NCI-H82 treated with DMSO at 0.1 percent for 48 hours (cell line): Measurements from ENCODE around the gene SLC16A5.
A peak's percentile ranks its signal among the peaks of the same experiment; 100 is the strongest.
"Not testable (repeated sequence)": the region's sequence is repeated elsewhere in the genome, so short reads cannot be mapped to it uniquely, and the experiment has no call there.

ENCODE experiments used
- DNase-seq: peaks from one replicate; lab custom pipeline; 2025; ENCODE audit not compliant: unreplicated experiment; lab: John Stamatoyannopoulos, UW

Gene SLC16A5

DNA sequence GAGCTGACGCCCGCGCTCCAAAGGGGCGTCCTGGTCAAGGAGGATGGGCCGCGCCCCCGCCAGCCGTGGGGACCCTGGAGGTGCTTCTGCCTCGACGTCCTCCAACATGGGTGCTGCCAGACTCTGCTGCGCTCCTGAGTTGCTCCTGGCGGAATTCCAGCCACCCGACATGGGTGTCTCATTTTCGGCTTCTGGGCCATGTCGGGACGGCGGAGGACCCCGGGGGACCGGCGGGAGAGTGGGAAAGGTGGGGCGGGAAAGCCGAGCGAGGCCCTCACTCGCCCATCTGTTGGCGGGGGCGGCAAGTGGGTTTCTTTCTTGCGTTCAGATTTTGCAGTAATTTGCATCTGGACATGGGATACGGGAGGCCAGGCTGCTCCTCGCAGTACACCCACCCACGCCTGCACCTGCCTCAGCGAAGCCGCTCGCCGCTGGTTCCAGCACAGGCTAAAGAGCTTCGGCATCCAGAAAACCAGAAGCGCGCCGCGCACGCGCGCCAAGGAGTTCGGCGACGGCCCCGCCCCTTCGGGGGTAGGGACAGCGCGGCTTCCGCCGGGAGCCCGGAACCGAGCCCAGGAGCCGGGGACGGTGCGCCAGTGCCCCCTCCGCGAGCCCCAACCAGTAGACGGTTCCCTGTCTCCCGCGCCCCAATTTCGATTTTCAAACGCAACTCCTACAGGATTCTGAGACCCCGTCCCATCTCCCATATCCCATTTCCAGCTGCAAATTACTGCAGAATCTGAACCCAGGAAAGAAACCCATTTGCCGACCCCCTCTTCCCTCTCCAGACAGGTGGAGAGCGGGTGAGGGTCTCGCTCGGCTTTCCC lies 21.9 kb downstream of the SLC16A5 start, which contains the start of gene ARMC7:
Gene ARMC7 (plus strand): TSS at position 563 of the 827 bp plus-strand sequence. CDS start 320 bp downstream, outside the sequence.
- peak; percentile 74 for DNase-seq

DNA sequence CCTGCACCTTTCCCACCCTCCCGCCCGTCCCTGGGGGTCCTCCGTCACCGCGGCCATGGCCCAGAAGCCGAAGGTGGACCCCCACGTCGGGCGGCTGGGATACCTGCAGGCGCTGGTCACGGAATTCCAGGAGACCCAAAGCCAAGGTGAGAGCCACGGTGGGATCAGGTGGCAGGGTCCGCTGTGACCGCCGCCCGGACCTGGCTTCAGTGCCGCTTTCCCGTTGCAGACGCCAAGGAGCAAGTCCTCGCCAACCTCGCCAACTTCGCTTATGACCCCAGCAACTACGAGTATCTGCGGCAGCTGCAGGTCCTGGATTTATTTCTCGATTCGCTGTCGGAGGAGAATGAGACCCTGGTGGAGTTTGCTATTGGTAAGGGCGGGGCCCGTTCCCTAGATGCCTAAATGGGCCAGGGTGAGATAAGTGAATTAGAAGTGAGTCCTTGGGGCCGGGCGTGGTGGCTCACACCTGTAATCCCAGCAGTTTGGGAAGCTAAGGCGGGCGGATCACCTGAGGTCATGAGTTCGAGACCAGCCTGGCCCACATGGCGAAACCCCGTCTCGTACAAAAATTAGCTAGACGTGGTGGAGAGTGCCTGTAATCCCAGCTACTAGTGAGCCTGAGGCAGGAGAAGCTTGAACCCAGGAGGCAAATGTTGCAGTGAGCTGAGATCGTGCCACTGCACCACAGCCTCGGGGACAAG lies 22.6 kb downstream of the SLC16A5 start:
- DNase-seq = no peak

DNA sequence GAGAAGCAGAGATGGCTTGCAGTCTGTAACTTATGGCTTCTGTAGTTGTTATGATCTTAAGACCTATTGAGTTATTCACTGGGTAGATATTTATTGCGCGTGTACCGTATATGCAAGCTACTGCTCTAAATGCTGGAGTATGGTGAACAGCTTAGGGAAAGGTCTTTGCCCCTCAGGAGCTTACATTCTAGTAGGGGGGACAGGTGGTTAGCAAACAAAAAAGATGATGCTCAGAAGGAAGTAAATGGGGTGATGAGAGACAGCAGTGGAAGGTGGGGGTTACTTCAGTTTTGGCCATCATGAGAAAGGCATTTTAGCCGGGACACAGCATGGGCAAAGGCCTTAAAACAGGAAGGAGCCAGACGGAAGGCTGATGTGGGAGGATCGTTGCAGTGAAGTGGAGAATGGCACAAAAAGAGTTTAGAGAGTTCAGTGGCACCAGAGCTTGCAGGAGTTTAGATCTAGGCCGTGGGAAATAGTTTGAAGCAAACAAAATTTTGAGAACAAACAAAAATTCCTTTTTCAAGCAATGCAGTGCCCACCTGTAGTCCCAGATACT lies 24.1 kb downstream of the SLC16A5 start:
- no peak for DNase-seq

DNA sequence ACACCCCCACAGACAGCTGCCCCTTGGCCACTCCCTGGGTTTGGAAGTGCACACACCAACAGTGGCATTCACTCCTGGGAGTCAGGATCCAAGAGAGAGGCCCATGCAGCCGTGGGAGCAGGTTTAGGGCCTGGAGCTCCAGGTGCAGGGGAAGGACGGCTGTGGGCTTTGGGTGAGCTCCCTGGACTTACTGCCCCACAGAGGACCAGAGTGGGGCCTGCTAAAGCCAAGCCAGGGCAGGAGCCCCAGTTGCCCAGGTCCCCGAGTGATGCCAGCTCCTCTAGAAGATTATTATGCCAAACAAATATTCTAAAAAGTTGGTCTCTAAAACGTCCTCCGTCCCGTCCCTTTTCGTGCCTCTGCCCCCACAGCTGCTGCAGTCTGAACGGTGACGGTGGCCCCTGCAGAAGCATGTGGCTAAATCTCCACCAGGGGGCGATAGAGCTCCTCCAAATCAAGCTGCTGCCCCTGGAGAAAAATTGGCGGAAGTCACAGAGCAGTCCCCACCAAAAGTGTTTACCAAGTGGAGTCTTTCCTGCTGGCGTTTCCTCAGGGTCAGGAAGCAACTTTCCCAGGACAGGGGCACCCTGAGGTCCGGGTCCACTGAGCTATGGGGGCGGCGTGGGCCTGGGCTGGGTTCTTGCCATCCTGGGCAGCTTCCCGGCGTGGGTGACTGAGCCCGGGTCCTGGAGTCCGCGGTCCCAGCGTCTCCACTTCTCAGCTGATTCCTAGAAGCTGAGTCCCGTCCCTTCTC lies 26.2 kb downstream of the SLC16A5 start:
- peak; percentile 73 for DNase-seq

DNA sequence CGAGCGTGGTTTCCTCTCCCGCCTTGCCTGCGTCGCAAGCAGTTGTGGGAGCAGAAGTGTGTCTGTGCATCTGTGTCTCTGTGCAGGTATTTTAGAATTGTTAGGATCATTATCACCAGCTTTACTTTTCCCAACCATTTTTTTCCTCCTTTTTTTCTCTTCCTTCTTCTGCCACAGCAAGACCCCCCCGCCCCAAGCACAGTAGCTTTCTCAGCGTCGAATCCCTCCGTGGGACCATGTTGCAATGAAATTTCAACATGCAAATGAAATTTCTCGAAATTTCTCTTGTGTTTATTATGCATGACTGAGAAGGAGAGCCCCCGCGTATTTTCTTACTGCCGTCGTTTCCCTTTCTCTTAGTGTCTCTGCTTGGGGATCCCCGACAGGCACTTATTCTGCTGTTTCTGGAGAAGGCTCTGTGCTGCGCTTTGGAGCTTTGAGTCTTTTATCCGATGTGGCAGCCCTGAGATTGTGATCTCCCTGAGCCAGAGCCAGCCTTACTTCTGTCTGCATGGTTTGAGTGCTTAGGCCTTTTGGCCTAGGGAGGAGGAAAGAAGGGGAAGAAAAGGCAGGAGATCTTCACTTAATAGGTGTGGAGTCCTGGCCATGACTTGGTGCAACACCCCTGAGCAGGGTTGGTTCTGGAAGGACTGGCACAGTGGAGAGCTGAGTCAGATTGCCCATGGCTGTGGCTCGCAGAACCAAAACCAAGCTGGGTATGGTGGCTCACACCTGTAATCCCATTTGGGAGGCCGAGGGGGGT lies 27.0 kb downstream of the SLC16A5 start:
- no peak for DNase-seq

DNA sequence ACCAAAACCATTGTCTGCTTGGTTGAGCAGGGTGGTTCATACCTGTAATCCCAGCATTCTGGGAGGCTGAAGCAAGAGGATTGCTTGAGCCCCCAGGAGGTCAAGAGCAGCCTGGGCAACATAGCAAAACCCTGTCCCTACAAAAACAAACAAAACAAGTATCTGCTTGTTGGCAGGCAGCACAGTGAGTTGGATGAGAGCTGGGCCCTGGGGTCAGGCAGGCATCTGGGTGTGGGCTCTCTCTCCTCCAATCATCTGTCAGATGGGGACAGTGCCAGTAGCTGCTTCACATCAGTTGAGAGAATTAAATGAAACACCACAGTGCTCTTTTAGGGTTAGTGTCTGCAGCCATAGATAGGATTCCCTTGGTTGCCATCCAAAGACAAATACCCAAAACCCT lies 27.8 kb downstream of the SLC16A5 start:
- DNase-seq = no peak

DNA sequence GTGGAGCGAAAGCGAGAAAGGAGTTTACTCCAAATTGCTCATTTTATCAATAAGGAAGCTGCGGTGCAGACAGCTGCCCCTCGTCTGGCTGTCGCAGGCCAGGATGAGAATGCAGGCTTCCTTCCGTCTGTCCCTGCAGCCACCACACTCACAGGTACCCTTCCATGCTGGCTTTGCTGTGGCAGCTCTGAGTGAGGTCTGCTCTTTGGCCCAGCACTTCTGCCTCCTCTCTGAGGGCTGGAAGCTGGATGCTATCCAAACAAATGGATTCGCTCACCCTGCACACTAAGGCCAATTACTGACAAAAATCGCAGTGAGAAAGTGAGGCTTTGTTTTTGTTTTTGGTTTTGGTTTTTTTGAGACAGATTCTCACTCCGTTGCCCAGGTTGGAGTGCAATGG lies 29.0 kb downstream of the SLC16A5 start:
- DNase-seq = no peak

DNA sequence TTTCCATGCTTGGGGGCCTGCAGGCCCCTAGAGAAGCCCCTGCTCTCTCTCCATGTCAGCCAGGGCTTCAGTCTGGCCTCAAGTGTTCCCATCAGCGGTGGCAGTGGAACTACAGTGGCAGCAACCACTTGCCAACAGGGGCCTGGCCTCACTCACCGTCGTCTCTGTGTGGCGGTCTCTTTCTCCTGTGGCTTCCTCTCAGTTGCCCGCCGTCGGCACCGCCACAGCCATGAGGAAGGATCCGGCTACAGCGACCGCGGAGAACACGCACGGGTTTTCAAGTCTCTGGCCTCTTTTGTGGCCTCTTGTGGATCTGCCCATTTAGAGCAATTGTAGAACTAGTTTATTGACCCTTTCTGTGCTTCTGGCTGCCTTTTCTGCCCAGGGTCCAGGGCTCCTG lies 30.6 kb downstream of the SLC16A5 start:
- no peak for DNase-seq

DNA sequence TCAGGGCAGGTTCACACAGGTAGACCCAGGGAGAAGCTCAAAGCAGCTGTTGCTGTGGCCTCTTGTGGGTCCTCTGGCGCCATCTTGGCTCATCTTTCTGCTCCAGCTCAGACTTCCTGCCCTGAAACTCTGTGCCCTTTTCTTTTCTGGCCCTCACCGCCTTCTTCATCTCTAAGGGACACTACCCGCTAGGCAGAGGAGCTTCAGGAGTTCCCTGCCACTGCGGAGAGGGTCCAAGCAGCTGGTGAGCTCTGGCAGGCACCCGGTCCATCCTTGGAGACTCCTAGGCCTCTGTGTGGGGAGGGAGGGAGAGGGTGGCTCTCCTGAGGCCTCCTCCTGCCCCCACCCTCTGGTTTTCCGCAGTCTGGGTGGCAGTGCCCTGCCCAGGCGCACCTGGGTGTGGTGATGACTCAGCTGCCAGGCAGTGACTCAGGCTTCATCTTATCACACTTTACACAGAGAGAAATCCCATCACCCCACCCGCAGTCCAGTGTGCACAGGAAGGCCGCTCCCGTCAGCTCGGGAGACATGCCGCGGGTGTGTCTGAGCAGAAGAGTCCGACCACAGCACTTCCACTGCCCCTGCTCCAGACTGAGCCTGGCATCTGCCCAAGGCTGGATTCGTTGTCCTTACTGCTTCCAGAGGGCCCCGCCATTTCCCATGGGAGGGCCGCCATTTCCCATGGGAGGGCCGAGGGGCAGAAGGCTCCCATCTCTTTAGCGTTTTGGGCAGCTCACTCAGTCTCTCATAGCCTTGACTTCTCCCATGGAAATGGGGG lies 36.5 kb downstream of the SLC16A5 start:
- no peak for DNase-seq

DNA sequence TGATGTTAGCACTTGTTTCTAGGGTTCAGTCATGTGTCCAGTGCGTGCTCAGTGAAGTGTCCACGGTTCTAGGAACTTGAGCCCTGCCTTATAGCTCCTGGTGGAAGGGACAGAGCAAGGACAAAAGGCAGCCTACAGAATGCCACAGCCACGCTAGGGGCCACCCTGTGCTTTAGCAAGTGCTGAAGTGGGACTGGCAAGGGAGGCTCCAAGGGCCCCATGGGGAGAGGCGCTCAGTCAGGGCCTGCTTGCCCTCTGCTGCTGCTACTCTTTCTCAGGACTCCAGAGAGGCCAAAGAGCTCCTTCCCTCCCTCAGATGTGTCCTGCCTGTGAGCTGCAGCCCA lies 37.0 kb downstream of the SLC16A5 start:
- DNase-seq = no peak

DNA sequence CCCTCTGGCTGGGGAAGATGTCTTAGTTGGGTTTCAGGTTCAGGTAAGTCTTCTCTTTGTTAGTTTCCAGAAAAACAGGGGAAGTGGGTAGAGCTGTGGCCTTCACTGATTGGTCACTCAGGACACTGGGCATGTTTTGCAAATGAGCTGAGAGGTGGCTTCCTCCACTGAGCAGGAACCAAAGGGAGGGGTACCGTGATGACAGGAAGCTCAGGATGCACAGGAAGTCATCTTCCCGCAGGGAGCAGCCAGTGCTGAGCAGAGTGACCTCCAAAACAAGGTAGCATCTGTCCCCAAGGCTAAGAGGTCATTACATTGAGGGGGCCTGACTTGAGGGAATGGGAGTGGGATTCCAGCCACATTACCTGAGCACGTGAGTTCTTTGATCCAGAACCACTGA lies 38.2 kb downstream of the SLC16A5 start:
- DNase-seq = no peak

DNA sequence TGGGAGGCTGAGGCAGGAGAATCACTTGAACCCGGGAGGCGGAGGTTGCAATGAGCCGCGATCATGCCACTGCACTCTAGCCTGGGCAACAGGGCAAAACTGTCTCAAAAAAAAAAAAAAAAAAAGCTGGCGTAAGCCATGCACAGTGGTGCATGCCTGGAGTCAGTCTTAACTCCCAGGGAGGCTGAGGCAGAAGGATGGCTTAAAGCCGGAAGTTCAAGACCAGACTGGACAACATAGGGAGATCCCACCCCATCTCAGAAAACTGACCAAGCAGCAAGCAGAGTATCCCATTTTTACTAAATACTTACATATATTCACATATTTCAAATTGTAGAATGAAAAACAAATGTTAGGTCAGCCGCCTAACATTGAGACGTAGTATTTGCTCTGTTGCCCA lies 39.2 kb downstream of the SLC16A5 start:
- DNase-seq = no peak

DNA sequence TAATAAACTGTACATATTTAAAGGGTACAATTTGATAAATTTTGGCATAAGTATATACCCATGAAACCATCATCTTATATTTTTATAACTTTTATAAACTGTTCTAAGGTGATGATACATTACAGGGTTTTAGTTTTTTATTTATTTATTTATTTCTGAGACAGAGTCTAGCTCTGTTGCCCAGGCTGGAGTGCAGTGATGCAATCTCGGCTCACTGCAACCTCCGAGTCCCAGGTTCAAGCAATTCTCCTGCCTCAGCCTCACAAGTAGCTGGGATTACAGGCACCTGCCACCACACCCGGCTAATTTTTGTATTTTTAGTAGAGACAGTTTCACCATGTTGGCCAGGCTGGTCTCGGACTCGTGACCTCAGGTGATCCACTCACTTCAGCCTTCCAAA lies 40.2 kb downstream of the SLC16A5 start:
- not testable (repeated sequence) for DNase-seq

DNA sequence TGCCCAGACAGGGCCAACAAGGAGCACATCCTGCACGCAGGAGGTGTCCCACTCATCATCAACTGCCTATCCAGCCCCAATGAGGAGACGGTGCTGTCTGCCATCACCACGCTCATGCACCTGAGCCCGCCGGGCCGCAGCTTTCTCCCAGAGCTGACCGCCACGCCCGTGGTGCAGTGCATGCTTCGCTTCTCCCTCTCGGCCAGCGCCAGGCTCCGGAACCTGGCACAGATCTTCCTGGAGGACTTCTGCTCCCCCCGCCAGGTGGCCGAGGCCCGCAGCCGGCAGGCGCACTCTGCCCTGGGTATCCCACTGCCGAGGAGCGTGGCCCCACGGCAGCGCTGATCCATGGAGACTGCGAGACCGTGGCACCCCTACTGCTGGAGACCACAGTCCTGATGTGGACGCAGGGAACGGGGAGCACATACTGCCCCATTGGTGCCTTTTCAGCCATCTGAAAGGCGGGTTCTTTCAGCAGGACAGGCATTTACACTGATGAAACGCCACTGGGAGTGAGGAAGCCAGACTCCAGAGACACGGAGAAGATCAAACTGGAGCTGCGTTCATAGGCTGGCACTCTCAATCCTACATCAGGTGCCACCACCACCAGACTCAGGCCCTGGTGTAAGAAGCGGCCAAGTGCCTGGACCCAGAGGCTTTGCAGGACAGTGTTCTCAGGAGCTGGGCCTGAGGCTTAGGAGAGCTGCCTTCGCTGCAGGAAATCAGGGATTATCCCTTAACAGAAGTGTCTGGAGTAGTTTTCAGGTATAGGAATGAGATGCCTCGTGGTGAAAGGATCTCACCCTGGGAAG lies 41.1 kb downstream of the SLC16A5 start:
- DNase-seq = peak; percentile 18

DNA sequence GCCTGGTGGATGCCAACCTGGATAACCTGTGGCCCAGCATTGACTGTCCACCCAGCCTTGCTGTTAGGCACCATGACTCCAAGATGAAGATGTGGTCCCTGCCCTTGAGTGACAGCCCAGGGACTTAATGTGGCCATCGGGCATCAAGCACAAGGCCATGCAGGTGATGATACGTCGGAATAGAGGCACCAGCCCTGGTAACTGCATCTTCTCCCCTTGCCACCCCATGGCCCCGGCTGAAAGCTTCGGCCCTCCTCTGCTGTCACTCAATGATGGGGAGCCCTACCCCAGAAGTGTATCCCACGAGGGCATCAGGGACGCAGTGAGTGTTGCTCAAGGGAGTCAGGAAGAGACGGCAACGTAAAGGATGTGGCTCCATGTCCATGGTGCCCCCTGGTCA lies 41.8 kb downstream of the SLC16A5 start:
- no peak for DNase-seq

DNA sequence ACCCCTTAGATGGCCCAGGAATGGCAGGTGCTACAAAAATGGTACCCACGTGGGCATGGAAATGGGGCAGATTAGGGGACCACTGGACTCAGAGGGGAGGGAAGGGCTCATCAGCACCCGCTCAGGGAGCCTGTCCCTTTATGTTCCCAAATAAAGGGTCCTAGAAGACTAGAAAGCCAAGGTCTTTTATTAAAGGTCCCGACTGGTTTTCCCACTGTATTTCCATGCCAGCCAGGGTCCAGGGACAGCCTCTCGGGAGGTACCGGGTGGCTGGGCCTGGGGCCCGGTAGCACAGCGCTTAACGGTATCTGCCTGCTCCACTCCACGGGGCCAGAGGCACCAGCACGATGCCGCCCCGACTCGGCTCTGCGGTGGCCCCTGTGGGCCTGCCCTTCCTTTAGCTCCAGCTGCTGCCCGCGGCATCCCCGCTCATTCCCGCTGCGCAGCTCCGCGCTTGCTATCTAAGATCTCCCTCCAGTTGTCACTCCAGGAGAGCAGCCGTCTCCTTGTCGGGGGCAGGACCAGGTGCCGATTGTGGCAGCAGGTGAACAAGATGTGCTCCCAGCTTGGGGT lies 42.4 kb downstream of the SLC16A5 start:
- DNase-seq = no peak

DNA sequence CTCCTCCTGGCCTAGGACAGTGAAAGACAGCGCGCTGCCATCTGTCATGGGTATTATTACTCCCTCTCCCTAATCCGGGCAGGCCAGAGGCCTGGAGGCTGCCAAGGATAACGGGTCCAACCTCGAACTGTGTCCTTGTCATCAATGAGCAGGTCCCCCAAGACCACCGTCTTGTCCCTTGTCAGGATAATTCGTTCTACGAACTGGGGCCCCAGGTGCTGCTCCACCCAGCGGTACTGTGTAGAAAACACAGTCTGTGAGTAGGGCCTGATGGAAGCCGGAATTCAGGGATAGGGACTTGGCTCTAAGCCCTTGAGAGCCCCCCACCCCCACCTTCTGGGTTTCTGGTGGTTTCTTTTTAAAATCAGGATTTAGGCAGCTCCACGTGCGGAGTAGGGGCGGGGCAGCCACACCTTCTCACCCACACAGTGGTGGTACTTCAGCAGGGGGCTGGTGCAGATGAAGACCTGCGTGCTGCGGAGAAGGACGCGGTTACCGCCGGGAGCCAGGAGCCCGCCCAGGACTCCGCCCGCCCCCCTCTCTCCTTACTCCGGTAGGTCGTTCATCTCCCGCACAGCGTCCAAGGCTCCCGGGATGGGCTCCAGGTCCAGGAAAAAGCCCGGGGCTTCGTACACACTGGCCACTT lies 43.0 kb downstream of the SLC16A5 start:
- DNase-seq = peak; percentile 72

DNA sequence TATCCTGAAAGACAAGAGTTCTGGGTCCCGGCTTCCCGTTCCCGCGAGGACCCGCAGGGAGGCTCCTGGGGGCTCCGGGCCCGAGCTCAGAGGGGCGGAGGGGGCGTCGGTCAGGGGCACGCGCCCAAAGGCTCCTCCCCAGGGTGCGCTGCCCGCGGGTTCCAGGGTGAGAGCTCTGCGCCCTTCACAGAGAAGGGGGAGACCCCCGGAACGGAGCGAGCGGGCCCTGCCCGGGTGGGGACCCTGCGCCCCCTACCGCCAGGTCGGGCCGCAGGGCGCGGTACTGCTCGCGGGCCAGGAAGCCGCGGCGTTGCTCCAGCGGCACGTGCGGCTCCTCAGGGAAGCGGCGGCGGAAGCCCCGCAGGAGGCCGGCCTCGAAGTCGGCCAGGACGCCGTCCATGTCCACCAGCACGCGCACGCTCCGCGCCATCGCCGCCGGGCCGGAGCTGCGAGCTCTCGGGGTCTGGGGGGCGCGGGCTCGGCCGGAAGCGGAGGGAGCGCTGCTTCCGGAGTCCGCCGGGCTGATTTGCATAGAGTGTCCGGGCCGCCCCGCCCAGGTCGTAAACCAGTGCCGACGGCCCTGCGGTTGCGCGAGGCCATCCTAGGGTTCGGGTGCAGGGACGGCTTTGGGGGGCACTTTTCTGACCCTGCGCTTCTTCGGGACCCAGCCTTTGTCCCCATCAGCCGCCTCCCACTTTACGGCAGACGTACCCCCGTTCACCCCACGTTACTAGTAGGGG lies 43.7 kb downstream of the SLC16A5 start, which contains the start of gene NT5C:
Gene NT5C (minus strand): TSS at position 465 of the 740 bp plus-strand sequence. CDS start 35 bp downstream, at position 430.
- peak; percentile 53 for DNase-seq
